HG03469 (cell line): Measurements from ENCODE around the gene RRP8.
A peak's percentile ranks its signal among the peaks of the same experiment; 100 is the strongest.

Experiments used
- ATAC-seq: cut with Tn5 transposase; IDR thresholded peaks from one replicate; pipeline ENCODE4 v1.9.1; 2021; ENCODE audit warnings: mild to moderate bottlenecking, moderate library complexity, moderate number of reproducible peaks; ENCODE audit not compliant: unreplicated experiment

The RRP8 gene

DNA sequence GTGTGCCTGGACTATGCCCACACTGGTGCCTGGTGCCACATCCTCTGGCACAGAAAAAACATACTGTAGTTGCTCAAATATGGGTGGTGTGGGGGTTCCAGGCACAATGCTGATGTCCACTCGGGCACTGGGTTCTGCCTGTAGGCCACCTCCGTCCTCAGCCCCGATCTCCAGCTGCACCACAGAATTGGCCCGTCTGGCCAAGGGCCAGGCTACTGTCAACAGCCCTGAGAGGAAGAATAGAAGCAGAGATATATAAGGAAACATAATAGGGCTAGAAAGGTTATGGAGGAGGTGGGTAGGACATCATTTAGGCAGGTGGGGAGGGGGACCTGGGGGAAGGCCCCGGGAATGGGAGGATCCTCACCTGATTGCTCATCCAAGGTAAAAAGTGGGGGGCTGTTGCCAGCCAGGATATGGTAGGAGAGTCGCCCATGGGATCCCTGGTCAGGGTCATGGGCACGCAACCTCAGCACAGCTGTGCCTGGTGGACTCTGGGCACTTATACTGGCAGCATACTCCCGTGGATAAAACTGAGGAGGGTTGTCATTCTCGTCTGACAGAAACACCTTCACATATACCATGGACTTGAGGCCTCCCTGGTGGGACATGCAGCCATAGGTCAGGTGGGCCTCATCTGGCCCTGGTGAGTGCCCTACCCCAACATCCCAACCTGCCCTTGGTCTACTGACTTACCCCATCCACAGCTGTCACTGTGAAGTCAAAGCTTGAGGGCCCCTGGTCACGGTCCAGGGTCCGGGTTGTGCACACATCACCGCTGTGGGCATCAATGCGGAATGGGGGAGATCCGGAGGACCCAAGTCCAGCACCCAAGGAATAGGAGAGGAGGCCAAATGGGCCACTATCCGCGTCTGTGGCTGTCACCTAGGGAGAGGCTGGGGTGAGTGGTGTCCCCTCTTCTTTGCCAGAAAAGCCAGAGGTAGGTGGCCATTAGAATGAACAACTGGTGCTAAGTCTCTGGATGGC is 30.3 kb upstream of the RRP8 start:
- ATAC-seq = no peak

DNA sequence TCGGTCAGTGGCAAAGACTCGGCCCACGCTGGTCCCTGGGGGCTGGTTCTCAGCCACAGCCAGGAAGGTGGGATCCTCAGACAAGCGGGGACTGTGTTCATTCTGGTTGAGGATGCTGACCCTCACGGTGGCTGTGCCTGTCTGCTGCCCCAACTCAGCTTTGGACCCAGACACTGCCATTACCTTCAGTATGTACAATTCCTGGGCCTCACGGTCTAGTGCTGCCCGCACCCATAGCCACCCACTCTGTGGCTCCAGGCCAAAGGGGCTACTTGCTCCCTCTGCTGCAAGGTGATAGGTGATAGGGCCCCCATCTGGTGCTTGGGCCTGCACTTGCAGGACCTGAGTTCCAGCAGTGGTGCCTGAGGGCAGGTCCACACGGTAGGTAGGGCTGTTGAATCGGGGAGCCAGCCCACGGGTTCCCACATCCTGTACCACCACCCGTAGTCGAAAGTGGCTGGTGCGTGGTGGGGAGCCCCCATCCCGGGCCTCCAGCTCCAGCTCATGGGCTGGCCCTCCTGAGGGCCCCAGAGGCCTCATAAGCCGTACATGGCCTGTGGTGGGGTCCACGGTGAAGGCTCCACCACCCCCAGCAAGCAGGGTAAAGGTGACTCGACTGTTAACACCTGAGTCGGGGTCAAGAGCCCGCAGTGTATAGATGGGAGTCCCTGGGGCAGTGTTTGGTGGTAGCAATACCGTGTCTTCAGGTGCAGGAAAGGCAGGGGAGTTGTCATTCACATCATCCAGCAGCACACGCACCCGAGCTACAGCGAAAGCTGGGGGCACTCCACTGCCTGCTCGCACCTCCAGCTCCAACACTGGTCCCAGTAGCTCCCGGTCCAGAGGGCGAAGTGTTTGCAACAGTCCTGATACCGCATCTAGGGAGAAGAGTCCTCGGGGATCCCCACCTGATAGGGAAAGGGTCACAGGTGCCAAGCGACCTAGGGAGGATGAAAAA is 29.0 kb upstream of the RRP8 start:
- no peak for ATAC-seq

DNA sequence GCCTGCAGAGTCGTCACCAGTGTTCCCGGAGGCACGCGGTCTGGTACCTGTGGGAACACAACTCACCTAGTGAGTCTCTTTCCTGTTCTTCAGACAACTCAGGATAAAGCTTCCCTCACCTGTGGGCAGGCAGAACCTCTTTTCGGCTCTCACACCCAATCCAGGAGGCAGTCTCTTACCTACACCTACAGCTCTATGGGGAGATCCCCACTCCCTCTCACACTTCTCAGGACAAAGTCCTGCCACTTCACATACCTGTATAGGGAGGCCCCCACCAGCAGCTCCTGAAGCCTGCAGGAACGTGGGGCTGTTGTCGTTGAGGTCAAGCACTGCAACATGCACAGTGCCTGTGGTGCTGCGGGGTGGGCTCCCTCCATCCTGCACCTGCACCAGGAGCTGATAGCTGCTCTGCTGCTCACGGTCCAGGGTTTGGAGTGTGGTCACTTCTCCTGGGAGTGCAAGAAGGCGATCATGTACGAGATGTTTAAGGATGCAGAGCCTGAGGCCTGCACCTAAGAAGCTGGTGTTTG is 28.0 kb upstream of the RRP8 start:
- no peak for ATAC-seq

DNA sequence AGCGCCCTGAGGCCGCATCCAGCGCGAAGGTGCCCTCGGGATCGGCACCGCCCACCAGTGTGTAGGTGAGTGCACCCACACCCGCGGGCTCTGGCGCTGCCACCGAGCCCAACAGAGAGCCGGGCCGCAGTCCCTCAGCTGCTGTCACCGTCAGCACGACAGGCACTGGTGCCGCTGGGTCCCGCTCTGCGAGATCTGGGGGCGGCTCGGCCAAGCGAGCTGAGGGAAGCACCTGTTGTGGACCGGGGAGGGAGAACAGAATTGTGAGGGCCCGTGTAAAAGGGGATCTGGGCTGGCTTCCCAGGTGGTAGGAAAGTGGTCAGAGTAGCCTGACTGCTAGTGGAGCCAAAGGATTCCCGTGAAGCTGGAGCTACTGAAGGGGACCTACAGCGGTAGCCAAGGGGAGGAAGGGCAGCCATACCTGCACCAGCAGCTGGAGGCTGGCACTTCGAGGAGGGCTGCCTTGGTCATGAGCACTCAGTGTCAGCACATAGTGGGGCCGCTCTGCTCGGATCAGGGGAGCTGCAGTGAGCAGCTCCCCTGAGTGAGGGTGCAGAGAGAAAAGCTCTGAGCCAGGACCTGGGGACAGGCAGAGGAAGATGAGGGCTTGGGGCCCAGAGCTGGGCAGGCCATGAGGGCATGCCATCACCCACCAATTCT is 27.3 kb upstream of the RRP8 start:
- no peak for ATAC-seq

DNA sequence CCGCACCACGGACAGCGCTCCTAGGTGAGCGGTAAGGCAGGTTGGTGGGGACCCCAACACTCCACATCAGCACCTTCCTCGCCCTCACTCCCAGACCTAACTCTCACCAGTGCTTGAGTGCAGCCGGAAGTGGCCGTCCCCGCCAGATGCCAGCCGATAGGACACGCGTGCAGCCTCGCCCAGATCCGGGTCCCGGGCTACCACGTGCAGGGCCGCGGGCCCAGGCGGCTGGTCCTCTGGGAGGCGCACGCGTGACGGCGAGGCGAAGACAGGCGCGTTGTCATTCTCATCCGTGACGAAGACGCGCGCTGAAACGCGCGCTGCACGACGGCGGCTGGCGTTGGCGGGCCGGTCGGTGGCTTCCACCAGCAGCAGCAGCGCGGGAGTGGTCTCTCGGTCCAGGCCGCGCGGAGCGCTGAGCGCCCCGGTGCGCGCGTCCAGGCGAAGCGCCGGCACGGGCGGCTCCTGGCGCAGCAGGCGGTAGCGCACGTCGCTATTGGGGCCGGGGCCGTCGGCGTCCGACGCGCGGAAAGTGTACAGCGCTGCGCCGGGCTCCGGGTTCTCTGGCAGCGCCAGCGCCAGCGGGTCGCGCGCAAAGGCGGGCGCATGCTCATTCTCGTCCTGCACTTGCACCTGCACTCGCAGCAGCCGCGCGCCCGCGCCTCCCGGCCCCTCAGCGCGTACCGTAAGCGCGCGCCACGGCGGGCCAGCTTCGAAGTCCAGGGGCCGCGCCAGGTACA is 26.6 kb upstream of the RRP8 start:
- ATAC-seq = no peak

DNA sequence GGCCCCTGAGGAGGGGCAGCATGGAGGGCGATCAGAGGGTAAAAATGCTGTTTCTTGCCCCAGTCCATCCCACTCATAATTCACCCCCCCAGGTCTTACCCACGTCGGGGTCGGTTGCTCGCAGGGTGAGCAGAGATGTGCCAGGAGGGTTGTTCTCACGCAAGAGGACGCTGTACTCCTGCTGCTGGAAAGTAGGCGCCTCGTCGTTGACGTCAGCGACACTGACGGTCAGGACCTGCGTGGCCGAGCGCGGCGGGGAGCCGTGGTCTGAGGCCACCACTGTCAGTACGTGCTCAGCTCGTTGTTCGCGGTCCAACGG is 26.1 kb upstream of the RRP8 start:
- no peak for ATAC-seq

DNA sequence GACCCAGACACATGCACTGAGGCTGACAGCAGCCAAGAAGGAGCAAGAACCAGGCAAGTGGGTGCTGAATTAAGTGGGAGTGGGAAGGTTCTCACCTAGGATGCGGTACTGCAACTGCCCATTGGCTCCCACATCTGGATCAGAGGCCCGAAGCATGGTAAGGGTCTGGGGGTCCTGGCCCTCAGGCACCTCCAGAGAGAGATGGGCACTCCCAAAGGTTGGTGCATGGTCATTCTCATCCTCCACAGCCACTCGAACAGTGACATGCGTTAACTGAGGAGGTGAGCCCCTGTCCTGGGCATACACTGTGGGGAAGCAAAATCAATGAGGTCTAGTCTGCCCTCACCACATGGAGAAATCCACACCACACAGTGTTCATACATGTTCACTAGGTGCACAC is 25.1 kb upstream of the RRP8 start:
- ATAC-seq = no peak

DNA sequence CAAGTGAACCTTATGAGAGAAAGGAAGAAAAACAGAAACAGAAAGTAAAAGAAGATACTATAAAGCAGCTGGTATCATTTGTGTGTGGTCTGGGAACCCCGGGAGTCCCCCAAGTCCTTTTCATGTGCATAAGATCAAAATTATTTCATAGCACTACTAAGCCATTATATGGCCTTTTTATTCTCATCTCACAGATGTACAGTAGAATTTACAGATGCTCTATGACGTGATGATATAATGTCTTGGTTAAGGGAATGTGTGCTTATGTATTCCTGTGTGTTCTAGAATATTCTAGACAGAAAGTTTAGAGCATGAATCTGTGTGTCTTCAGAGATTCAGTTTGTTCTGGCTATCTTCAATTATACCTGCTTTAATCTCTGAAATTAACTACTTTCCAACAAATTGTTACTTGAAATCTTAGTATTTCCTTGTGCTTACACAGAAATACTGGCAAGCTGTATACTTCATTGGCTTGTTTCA is 24.4 kb upstream of the RRP8 start:
- peak; percentile 59 for ATAC-seq

DNA sequence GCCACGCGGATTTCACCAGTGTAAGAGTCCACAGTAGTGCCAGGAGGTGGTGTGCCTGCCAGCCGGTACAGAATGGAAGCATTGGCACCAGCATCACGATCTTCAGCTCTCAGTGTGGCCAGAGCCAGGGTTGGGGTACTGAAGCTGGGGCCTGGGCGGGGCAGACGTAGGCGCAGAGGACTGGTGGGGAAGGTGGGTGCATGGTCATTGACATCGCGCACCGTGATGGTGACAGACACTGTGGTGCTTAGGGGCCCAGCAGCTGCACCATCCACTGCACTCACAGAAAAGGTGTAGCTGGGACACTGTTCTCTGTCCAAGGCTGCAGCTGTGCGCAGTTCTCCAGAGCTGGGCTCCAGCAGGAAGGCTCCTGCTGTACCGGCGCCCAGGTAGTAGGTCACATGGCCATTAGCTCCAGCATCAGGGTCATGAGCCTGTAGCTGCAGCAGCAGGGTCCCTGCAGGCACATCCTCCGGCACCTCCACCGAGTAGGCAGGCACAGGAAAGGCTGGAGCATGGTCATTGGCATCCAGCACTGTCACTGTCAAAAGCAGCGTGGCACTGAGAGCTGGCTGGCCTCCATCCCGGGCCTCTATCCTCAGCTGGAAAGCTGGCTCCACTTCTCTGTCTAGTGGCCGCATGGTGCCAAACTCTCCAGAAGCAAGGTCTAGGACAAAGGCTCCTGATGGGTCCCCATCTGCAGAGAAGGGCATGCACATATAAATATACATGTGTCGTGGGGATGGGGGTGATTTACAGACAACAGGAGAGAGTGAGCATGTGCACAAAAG is 23.8 kb upstream of the RRP8 start:
- no peak for ATAC-seq

DNA sequence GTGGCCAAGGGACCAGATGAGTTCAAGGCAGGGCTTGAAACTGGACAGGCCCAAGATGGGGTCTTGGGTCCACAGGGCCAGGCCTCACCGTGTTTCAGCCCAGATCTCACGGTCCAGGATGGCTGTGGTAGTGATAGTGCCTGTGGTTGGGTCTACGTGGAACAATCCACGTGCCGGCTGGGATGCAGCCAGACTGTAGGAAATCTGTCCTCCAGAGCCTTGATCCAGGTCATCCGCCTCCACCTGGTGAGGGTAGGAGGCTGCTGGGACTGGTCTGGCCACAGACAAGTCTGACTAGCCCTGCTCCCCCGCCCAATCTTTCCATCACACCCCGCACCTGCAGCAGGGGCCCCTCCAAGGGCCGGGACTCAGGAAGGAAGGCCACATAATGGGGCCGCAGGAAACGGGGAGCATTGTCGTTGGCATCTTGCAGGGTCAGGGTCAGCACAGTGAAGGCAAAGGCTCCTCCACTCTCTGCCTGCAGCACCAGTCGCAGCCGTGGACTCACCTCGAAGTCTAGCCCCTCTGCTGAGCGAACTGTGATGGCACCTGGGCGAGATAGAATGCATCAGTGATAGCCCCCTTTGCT is 22.5 kb upstream of the RRP8 start:
- ATAC-seq = no peak

DNA sequence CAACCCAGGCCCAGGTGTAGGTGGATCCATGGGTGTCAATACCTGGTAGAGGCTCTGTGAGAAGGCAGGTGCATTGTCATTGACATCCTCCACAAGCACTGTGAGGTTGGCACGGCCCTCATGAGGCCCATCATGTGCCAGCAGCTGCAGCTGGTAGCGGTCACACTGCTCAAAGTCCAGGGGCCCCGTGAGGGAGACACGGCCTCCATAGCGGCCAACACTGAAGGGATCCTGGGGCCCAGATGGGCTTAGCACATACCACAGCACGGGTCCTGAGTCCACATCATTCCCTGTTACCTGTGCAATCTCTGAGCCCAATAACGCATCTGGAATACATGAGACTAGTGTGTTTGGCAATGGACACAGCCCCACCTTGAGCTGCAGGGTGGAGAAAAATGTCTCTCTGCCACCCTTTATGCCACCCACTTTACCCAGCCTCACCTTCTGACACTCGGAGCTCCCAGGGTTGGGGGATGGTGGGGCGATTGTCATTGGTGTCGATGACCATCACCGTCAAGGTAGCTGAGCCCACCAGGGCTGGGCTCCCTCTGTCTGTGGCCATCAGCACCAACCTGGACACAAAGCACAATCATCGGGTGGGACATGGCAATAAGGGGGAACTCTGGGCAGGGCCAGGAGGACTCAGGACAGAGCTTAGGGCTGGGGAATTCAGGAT is 21.9 kb upstream of the RRP8 start:
- ATAC-seq = no peak

DNA sequence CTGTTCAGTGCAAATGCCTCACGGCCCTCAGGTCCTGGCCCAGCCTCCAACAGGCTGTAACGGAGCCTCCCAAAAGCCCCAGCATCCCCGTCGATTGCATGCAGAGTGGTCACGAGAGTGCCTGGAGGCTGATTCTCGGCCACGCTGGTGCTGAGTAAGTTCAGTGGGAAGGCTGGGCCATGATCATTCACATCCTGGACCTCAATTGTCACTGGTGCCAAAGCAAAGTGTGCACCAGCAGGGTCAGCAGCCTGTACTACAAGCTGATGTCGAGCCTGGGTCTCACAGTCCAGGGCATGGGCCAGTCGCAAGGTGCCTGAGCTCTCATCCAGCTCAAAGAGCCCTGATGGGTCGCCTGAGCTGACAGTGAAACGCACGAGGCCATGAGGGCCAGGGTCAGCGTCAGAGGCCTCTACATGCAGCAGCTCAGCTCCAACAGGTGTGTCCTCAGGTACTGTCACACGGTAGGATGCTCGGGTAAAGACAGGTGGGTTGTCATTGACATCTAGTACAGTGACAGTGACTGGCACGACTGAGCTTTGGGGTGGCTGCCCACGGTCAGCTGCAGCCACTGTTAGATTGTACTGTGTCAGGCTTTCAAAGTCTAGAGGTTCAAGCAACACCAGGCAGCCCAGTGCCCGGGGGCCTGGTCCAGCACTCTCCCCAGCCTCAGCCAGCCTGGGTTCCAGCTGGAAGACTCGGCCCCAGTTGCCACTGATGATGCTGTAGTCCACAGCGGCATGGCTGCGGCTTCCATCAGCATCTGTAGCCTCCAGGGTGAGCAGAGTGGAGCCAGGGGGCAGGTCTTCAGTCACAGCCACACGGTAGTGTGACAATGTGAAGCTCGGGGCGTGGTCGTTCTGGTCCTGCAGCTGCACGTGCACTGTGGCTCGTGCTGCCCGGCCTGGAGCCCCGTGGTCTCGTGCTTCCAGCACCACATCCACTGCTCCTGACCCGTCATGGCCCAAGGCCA is 20.3 kb upstream of the RRP8 start:
- ATAC-seq = no peak

DNA sequence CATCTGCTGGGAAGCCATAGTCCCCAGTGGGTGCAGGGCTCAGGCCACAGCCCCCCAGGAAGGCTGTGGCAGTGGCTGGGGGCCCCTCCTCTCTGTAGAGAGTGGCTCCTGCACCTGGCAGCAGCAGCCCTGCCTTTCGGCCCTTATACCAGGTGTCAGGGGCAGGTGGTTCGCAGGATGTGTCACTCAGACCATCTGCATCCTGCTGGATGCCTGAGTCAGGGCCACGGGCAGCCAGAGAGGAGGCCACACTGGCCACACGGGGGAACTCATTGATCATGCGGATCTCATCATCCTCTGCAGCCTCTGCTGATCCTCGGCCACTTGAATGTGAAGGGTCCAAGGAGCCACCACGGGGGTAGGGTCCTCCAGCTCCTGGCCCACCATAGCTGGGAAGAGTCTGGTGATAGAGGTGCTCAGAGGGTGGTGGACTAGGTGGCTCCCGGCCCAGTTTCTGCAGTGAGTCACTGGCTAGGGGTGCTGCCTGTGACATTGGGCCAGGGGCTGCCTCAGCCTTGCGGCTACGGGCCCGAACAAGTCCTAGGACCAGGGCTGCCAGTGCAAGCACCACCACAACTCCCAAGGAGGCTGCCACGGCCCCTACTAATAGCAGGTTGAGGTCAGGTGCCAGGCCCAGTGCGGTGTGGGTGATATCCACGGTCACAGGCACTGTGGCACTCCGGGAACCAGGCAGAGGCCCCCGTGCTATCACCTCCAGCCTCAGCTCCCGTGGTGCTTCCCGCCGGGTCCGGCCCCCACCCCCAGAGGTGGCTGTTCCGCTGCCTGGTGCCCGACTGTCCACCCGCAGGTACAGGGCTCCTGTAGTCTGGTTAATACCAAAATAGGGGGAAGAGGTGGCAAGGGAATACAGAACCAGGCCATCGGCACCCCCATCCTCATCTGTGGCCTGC is 19.1 kb upstream of the RRP8 start:
- ATAC-seq = no peak

DNA sequence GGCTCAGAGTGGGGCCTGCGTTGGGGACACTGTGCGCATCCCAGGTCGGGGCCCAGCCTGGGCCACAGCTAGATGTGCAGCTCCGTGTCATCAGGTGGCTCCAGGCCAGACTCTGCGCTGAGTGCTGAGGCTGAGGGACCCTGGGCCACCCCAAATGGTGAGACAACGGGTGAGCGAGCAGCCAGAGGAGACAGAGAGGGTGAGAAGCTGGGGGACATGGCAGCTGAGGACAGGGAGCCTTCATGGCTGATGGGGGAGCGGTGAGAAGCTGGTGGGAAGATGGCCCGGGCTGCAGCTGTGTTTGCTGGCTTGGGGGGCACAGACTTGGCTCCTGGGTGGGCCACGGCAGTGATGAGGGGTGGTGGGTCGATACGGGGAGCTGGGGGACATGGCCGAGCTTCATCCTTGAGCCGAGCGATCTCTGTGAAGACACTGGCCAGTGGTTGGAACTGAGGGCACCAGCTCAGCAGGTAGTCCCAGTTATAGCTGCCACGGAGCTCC is 18.3 kb upstream of the RRP8 start:
- no peak for ATAC-seq

DNA sequence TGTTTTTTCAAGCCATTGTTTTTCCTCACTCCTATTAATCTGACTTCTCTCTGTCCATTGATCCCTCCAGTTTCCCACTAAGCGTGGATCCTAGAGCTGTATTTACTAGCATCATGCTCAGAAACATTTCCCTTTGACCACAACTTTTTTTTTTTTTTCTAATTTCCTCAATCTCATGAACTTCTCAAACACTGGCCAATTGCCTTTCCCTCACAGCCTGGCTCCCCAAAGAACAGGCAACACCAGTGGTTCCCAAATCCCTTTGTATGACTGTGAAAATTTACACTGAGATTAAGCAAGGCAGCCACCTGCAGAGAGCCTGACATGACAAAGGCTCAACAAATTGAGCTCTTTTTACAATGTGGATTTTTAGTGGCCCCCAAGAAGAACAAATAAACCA is 17.2 kb upstream of the RRP8 start:
- ATAC-seq = no peak
